SK-N-SH (cell line): Measurements from ENCODE around the gene RNF157. TPM values are rescaled to one million over a fixed set of nuclear protein-coding genes. Genes with fewer than 3 reads are reported as not detected.

ENCODE experiments used
- CTCF ChIA-PET: fragments of 300-600, 350-600 bp; formaldehyde crosslinking; extraction: SDS; loops from one replicate; lab custom pipeline; 2021; lab: Yijun Ruan, JAX
- POLR2A ChIA-PET: fragments of 350-600 bp; sonication (Branson Sonifier 250); formaldehyde crosslinking; extraction: SDS; loops from one replicate; lab custom pipeline; 2020; ENCODE audit warnings: antibody characterized with exemption, inconsistent platforms; lab: Yijun Ruan, JAX
- DNase-seq: peaks from one replicate; pipeline ENCODE4 v3.0.0; 2012
- H2AFZ ChIP-seq: fragments of 200-600 bp; sonication (generic); 2 replicates; pipeline ENCODE4 v1.8.1; 2016; ENCODE audit warnings: antibody characterized with exemption, mild to moderate bottlenecking, low read depth
- H3F3A ChIP-seq: fragments of 200-600 bp; sonication (generic); replicated peaks from 2 replicates; pipeline ENCODE3; 2016; ENCODE audit warnings: antibody characterized with exemption, mild to moderate bottlenecking; ENCODE audit not compliant: insufficient read depth
- H3K27ac ChIP-seq, 2 experiments: fragments of 200-500 bp in 1 of 2; fragments of 200-600 bp in 1 of 2; sonication (Bioruptor generic) in 1 of 2; sonication (generic), shearing (Covaris generic) in 1 of 2; 2 replicates each; pipeline versions ENCODE4 v1.5.1 to v1.6.1; 2014 to 2016; ENCODE audit warnings: low read depth in 2 of 2, inconsistent platforms in 1 of 2, low read length in 1 of 2, mild to moderate bottlenecking in 1 of 2, mixed read lengths in 1 of 2
- H3K27me3 ChIP-seq: fragments of 200-600 bp; sonication (generic), shearing (Covaris generic); 2 replicates; pipeline ENCODE4 v1.6.1; 2016; ENCODE audit warnings: mixed run types; ENCODE audit not compliant: insufficient read depth
- H3K36me3 ChIP-seq, 2 experiments: fragments of 200-500 bp in 1 of 2; fragments of 200-600 bp in 1 of 2; sonication (Bioruptor generic) in 1 of 2; sonication (generic) in 1 of 2; replicated peaks in 1 of 2; 2 replicates each; pipeline versions ENCODE3 to v1.5.1; 2014 to 2016; ENCODE audit warnings: low read length in 1 of 2, mild to moderate bottlenecking in 1 of 2; ENCODE audit not compliant: insufficient read depth in 2 of 2, control insufficient read depth in 1 of 2
- H3K4me1 ChIP-seq, 2 experiments: fragments of 200-500 bp in 1 of 2; fragments of 200-600 bp in 1 of 2; sonication (Bioruptor generic) in 1 of 2; sonication (generic), shearing (Covaris generic) in 1 of 2; 2 replicates each; pipeline versions ENCODE4 v1.5.1 to v1.6.1; 2014 to 2016; ENCODE audit warnings: low read depth in 1 of 2, low read length in 1 of 2, mixed run types in 1 of 2; ENCODE audit not compliant: insufficient read depth in 2 of 2, control insufficient read depth in 1 of 2
- H3K4me2 ChIP-seq: fragments of 200-600 bp; sonication (generic), shearing (Covaris generic); 2 replicates; pipeline ENCODE4 v1.6.1; 2017; ENCODE audit warnings: mixed run types
- H3K4me3 ChIP-seq, 2 experiments: fragments of 200-500 bp in 1 of 2; fragments of 200-600 bp in 1 of 2; sonication (Bioruptor generic) in 1 of 2; sonication (generic), shearing (Covaris generic) in 1 of 2; 2 replicates each; pipeline versions ENCODE4 v1.5.1 to v1.8.1; 2014 to 2016; ENCODE audit warnings: low read depth in 2 of 2, inconsistent platforms in 1 of 2, low read length in 1 of 2, mild to moderate bottlenecking in 1 of 2, mixed read lengths in 1 of 2, moderate library complexity in 1 of 2
- H3K79me2 ChIP-seq: fragments of 200-600 bp; sonication (generic); 2 replicates; pipeline ENCODE4 v1.8.1; 2017; ENCODE audit warnings: mild to moderate bottlenecking; ENCODE audit not compliant: insufficient read depth
- H3K9ac ChIP-seq: fragments of 200-600 bp; sonication (generic); 2 replicates; pipeline ENCODE4 v1.6.1; 2017; ENCODE audit warnings: mixed run types
- H3K9me2 ChIP-seq: fragments of 200-600 bp; sonication (generic); 2 replicates; pipeline ENCODE4 v1.6.1; 2017; ENCODE audit warnings: mixed run types
- H3K9me3 ChIP-seq: fragments of 200-600 bp; sonication (generic); 2 replicates; pipeline ENCODE4 v1.6.1; 2017; ENCODE audit warnings: mixed run types, mild to moderate bottlenecking, moderate library complexity
- H4K20me1 ChIP-seq: fragments of 200-600 bp; sonication (generic); 2 replicates; pipeline ENCODE4 v1.6.1; 2017; ENCODE audit warnings: mild to moderate bottlenecking, mixed run types; ENCODE audit not compliant: insufficient read depth
- CTCF ChIP-seq: fragments of 200-600 bp; sonication (generic); IDR thresholded peaks from 2 replicates; pipeline ENCODE4 v1.6.1; 2017; ENCODE audit warnings: antibody characterized with exemption, mild to moderate bottlenecking, moderate library complexity
- EP300 ChIP-seq, 2 experiments: IDR thresholded peaks; 2 replicates each; pipeline versions ENCODE4 v1.4.0 to v1.6.1; 2012; ENCODE audit warnings: borderline replicate concordance in 1 of 2, low read depth in 1 of 2, low read length in 1 of 2
- EZH2phosphoT487 ChIP-seq: fragments of 200-600 bp; sonication (generic); IDR thresholded peaks from 2 replicates; pipeline ENCODE4 v1.6.1; 2017; ENCODE audit warnings: low read depth, mixed run types, mild to moderate bottlenecking, antibody characterized with exemption, moderate library complexity, borderline replicate concordance
- GABPA ChIP-seq: IDR thresholded peaks from 2 replicates; pipeline ENCODE4 v1.4.0; 2012; ENCODE audit warnings: low read depth, mild to moderate bottlenecking
- MXI1 ChIP-seq: IDR thresholded peaks from 2 replicates; pipeline ENCODE4 v1.6.1; 2012; ENCODE audit warnings: mild to moderate bottlenecking, low read depth, low read length, improper control_type of control experiment
- PBX3 ChIP-seq: IDR thresholded peaks from 2 replicates; pipeline ENCODE4; 2012
- POLR2AphosphoS5 ChIP-seq: IDR thresholded peaks from 2 replicates; pipeline ENCODE4 v1.6.1; 2012; ENCODE audit warnings: low read depth, low read length
- REST ChIP-seq: IDR thresholded peaks from 2 replicates; pipeline ENCODE4 v1.6.1; 2012; ENCODE audit warnings: mild to moderate bottlenecking, low read depth, low read length, moderate library complexity
- RFX5 ChIP-seq: IDR thresholded peaks from 2 replicates; pipeline ENCODE4 v1.6.1; 2012; ENCODE audit warnings: mild to moderate bottlenecking, improper control_type of control experiment, low read length
- SIN3A ChIP-seq: IDR thresholded peaks from 2 replicates; pipeline ENCODE4 v1.6.1; 2012; ENCODE audit warnings: low read depth, mild to moderate bottlenecking, low read length, moderate library complexity, borderline replicate concordance
- USF2 ChIP-seq: fragments of 150-350 bp; IDR thresholded peaks from 2 replicates; pipeline ENCODE4 v1.6.1; 2017; ENCODE audit warnings: antibody characterized with exemption, low read length, low read depth, borderline replicate concordance
- WGBS: methylation state at CpG from one replicate; pipeline ENCODE4 v1.1.6; 2017; ENCODE audit warnings: low lambda C conversion rate; 5-methylcytosine and 5-hydroxymethylcytosine counted together
- polyA plus RNA-seq, 3 experiments: library from polyadenylated mRNA; depleted of rRNA; stranded (reverse); fragments of >200 nt; gene quantifications; 2 replicates each; pipeline ENCODE4 v1.2.3, GENCODE V29; 2012

The RNF157 gene
- polyA plus RNA-seq, 1 of the 3 experiments (the other 2 are of a cell fraction), result 5.2 TPM

- TF ChIP-seq REST (no peak), GABPA (no peak), CTCF (no peak)
Measured at GRCh38 chr17:76123749-76124581, 116.3 kb downstream of the RNF157 start (continued).

GRCh38 chr17:76123191-76123499 is 117.1 kb downstream of the RNF157 start:
- Histone ChIP-seq H3K4me1 (no peaks in the 10 kb centered on the region; a peak in 1 of 4 replicates), H3F3A (no peaks in the 10 kb centered on the region), H3K9ac (no peak overlapping the region), H2AFZ (no peak overlapping the region), H3K79me2 (no peaks in the 10 kb centered on the region), H3K27me3 (no peaks in the 10 kb centered on the region), H3K9me3 (no peaks in the 10 kb centered on the region), H3K4me3 (no peak overlapping the region), H3K27ac (no peak overlapping the region), H3K36me3 (no peaks in the 10 kb centered on the region), H3K9me2 (no peaks in the 10 kb centered on the region), H3K4me2 (no peak overlapping the region), H4K20me1 (no peaks in the 10 kb centered on the region)
- no peak for TF ChIP-seq PBX3
- no peak for TF ChIP-seq MXI1
- no peak for TF ChIP-seq RFX5
- TF ChIP-seq EP300 (IDR thresholded peaks at IDR 0.05; ENCODE audit: borderline replicate concordance in 1 of 2, low read depth in 1 of 2, low read length in 1 of 2), result no peak
- TF ChIP-seq USF2, result no peak
- no peak for TF ChIP-seq EZH2phosphoT487
- no peak for TF ChIP-seq SIN3A
- no peak for TF ChIP-seq POLR2AphosphoS5
- CTCF ChIA-PET, result interaction anchor here (0.6 to 18.8 kb wide), 14 partner anchors 9 to 218 kb away, joined by 3 to 332 read pairs (median 4); partner anchors contain the start of genes FOXJ1 and MRPL38
- WGBS, result 82% methylated on average over 5 of the region's 5 CpGs
- POLR2A ChIA-PET, result no interaction called here
- DNase-seq, result no peak
